Stimulated activated naive CD4-positive, alpha-beta T cell treated with Interleukin-2 at 50 U/mL for 16 hours (primary cell): ENCODE measurements around the gene TAS2R7.
"Not testable (repeated sequence)": the region's sequence is repeated elsewhere in the genome, so short reads cannot be mapped to it uniquely, and the experiment has no call there.

Source experiments
- DNase-seq: peaks from one replicate; lab custom pipeline; 2025; lab: John Stamatoyannopoulos, UW

Gene TAS2R7, protein sequence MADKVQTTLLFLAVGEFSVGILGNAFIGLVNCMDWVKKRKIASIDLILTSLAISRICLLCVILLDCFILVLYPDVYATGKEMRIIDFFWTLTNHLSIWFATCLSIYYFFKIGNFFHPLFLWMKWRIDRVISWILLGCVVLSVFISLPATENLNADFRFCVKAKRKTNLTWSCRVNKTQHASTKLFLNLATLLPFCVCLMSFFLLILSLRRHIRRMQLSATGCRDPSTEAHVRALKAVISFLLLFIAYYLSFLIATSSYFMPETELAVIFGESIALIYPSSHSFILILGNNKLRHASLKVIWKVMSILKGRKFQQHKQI

DNA sequence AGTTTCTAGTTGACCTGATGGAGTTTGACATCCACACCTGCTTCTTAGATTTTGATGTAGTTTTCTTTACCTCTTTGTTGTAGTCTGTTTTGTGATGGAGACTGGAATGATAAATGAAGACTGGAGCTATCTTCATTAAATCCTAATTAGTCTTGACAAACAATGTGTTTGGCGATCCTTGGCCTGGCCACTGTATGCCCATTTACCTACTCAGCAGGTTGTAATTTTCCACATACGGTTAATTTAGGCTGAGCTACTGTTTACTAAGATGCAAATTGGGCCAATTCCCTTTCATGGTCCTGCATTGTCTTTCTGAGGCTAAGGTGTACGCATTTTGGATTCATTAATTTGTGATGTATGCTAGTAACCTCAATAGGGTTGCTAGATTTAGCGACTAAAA, at the start of gene TAS2R7:
TAS2R7 (minus strand) TSS at position 41 of the 400 bp plus-strand sequence. CDS start 57 bp downstream, outside the sequence.
- DNase-seq, result no peak

DNA sequence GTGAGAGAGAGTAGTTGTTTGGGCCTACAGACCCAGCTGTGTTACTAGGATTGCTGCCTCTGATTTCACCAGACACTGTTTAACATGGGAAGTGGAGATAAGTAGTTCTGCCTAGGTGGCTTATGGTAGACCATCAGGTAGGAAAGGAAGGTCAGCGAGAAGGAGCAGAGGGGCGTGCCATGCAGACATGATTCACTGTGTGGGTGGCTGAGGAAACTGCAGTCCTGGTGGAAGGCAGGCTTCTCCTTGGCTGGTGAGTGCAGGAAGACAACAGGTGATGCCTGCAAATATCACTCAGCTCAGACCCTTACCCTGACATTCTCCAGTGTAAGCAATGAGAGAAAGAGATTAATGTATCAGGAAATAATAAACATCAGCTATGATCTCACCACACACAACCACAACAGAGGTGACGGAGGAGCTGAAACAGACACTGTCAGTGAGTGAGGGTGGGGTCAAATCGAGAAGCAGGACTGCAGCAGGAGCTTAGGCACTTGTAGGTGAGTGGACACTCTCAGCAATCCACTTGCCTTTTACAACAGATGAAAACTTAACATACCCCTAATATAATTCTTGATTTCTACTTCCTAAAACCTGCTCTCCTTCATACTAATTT, 48.9 kb upstream of the TAS2R7 start:
- no peak for DNase-seq

GRCh38 chr12:10849425-10849878, 47.0 kb upstream of the TAS2R7 start, which contains the start of gene PRR4:
TSS of gene PRR4 (minus strand) at chr12:10849475. CDS start at chr12:10849437, 38 bp downstream.
- DNase-seq, result no peak

DNA sequence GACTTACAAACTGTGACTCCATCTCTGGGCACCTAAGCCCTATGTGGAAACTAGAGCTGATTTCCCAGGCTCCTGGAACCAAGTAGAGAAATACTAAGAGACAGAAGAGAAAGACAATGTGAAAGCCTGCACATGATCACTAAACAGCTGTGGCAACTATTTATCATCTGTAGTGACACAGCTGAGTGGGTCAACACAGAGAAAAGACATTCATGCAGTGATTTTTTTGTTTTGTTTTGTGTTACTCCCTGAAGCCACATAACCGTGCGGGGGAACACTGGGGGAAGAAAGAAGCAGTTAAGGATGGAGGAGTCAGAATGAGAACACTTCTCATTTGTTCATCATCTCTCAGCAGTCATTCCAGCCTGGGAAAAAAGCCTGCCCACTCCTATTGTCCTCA, 45.3 kb upstream of the TAS2R7 start:
- DNase-seq, result no peak

- DNase-seq, result no peak
These were observed 40.4 kb upstream of the TAS2R7 start for GRCh38 chr12:10842862-10843261.

- no peak for DNase-seq
These were observed 36.0 kb upstream of the TAS2R7 start for GRCh38 chr12:10838461-10838860.

DNA sequence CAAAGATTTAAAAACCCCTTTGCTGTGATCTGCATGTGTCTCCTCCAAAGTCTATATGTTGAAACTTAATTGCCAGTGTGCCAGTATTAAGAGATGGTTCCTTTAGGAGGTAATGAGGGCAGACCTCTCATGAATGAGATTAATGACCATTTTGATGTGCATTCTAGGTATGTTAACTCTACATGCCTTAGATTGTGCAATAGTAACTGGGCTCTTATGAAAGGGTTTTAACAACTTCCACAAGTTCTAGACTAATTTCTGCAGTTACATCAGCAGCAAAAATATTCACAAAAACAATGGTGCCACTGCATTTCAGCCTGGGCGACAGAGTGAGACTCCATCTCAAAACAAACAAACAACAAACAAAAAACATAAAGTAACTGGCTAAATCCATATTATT, 27.6 kb upstream of the TAS2R7 start:
- DNase-seq, result no peak

- no peak for DNase-seq
These were observed 23.8 kb upstream of the TAS2R7 start, which contains the start of gene TAS2R10 for GRCh38 chr12:10826258-10826657. TSS of gene TAS2R10 (minus strand) at chr12:10826358. CDS start at chr12:10826269, 89 bp downstream.

DNA sequence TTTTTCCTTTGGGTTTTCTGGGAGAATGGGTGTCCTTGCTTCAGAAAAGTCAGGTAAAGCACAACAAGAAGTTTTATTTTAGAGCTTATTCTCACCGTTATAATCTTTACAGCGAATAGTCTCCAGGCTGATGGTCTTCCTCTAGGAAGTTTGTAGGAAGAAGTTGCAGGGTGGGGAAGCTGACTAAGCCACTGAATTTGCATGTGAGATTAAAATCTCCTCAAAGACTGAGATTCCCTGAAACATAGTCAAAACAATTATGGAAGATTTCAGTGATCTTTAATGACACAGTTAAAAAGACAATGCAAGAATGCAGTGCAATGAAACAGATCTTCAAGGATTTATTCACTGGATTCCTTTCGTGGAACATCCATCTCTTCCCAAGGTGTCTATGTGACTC, 22.5 kb upstream of the TAS2R7 start:
- no peak for DNase-seq

GRCh38 chr12:10811883-10812536, 9.6 kb upstream of the TAS2R7 start:
- DNase-seq, result no peak

DNA sequence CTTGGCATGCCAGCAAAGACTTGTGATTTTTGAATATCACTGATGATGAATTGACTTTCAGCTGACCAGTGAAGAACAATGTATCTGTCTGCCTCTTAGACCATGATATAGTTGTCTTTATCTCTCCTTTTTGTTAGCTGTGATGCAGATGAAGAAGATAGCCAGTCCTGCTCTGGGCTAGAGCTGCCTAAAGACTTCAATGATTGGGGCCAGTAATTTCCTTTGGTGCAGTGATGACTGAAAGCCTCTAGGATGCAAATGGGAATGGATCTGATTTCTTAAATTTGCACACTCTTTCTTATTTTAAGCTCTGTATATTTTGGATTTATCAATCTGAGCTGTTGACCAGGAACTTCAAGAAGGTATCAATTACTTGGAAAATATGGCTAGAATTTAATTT, 7.6 kb upstream of the TAS2R7 start, which contains the start of gene TAS2R9:
TAS2R9 (minus strand) TSS at position 101 of the 400 bp plus-strand sequence; CDS start at position 8, 93 bp downstream.
- no peak for DNase-seq

GRCh38 chr12:10807186-10807585, 4.8 kb upstream of the TAS2R7 start, which contains the start of gene TAS2R8:
TSS of gene TAS2R8 (minus strand) at chr12:10807286. CDS start at chr12:10806980, 306 bp downstream.
- DNase-seq, result no peak

DNA sequence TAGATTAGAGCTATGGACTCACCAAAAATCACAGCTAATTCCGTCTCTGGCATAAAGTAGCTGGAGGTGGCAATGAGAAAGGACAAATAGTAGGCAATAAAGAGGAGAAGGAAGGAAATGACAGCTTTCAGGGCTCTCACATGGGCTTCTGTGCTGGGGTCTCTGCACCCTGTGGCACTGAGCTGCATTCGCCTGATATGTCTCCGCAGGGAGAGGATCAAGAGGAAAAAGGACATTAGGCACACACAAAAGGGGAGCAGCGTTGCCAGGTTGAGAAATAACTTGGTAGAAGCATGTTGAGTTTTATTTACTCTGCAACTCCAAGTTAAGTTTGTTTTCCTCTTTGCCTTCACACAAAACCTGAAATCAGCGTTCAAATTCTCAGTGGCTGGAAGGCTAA, 686 bp downstream of the TAS2R7 start:
- no peak for DNase-seq

- no peak for DNase-seq
These were observed 8.2 kb downstream of the TAS2R7 start for GRCh38 chr12:10794222-10794621.

DNA sequence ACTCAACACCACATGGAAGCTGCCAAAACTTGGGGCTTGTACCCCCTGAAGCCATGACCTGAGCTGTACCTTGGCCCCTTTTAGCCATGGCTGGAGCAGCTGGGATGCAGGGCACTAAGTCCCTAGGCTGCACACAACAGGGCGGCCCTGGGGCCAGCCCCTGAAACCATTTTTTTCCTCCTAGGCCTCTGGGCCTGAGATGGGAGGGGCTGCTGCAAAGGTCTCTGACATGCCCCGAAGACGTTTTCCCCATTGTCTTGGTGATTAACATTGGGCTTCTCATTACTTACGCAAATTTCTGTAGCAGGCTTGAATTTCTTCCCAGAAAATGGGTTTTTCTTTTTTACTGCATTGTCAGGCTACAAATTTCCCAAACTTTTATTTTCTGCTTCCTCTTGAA, 10.7 kb downstream of the TAS2R7 start:
- not testable (repeated sequence) for DNase-seq

GRCh38 chr12:10783252-10783651, 19.2 kb downstream of the TAS2R7 start:
- DNase-seq, result no peak

GRCh38 chr12:10779103-10779502, 23.3 kb downstream of the TAS2R7 start:
- no peak for DNase-seq

- no peak for DNase-seq
These were observed 31.2 kb downstream of the TAS2R7 start for GRCh38 chr12:10771132-10771733.

DNA sequence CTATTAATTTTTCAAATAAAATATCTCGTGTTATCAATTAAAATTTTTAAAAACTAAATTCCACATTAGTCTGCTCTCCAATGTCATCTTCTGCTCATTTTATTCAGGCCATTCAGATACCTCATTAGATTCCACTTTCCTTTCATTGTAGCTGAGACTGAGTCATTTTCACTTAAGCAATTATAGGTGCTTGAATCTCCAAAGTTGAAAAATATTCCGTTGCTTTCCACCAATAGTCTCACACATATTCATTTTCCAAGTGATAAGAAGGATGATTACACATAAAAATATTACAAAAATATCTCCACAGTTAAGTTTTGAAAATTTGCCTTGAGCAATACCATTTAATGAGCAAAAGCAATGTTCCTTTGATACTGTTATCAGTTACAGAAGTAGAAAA, 42.8 kb downstream of the TAS2R7 start:
- DNase-seq, result no peak

- no peak for DNase-seq
These were observed 46.2 kb downstream of the TAS2R7 start for GRCh38 chr12:10756194-10756593.

DNA sequence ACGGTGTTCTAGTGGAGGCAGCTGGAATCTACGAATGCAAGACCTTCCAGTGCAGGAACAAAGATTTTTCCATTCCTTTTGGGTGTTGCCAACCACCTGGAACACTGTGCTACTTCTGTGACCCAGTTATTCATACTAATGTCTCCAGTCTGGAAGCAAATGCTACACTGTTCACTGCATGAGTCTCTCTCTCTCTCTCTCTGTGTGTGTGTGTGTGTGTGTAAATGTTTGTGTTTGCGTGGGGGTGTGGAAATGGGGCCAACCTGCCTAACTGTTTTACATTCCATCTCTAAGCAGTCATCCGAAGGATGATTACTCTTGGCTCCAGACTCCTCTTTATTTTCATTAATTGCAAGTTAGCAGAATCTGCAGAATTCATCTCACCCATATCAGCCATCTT, 49.4 kb downstream of the TAS2R7 start:
- no peak for DNase-seq
